GM23338 (cell line): ENCODE results near the gene RIT2.

Experiments
- CREB1 ChIP-seq: fragments of 250-450 bp; sonication (Bioruptor Pico); IDR thresholded peaks from 2 replicates; pipeline ENCODE4 v1.5.0; 2020; ENCODE audit warnings: low read depth, mild to moderate bottlenecking, moderate library complexity
- CTCF ChIP-seq, 2 experiments: fragments of 200-600 bp in 1 of 2; sonication (generic) in 1 of 2; conservative IDR thresholded peaks; 2 replicates each; pipeline versions ENCODE4 v1.5.1 to v1.6.1; 2016 to 2017; ENCODE audit warnings: antibody characterized with exemption in 2 of 2, low read depth in 2 of 2, mild to moderate bottlenecking in 2 of 2, moderate library complexity in 1 of 2
- ETS1 ChIP-seq: IDR thresholded peaks from 2 replicates; pipeline ENCODE4 v1.6.1; 2016; ENCODE audit warnings: antibody characterized with exemption
- EZH2 ChIP-seq: fragments of 200-600 bp; sonication (generic); IDR thresholded peaks from one replicate; pipeline ENCODE4 v1.8.0; 2017; ENCODE audit warnings: antibody characterized with exemption, mild to moderate bottlenecking, low read depth; ENCODE audit not compliant: unreplicated experiment
- EZH2phosphoT487 ChIP-seq: fragments of 200-600 bp; sonication (generic); IDR thresholded peaks from one replicate; pipeline ENCODE4 v1.8.1; 2018; ENCODE audit warnings: antibody characterized with exemption; ENCODE audit not compliant: unreplicated experiment
- NANOG ChIP-seq: IDR thresholded peaks from 2 replicates; pipeline ENCODE4 v1.6.1; 2016; ENCODE audit warnings: antibody characterized with exemption, borderline replicate concordance
- POLR2AphosphoS5 ChIP-seq: IDR thresholded peaks from 2 replicates; pipeline ENCODE4 v1.6.1; 2016; ENCODE audit warnings: antibody characterized with exemption, low read depth
- REST ChIP-seq: IDR thresholded peaks from one replicate; pipeline ENCODE4 v1.6.1; 2018; ENCODE audit warnings: antibody characterized with exemption; ENCODE audit not compliant: unreplicated experiment
- STAT1 ChIP-seq: IDR thresholded peaks from one replicate; pipeline ENCODE4 v1.6.1; 2016; ENCODE audit warnings: antibody characterized with exemption; ENCODE audit not compliant: unreplicated experiment
- ZNF331 ChIP-seq: fragments of 250-450 bp; sonication (Bioruptor Pico); IDR thresholded peaks from 2 replicates; pipeline ENCODE4 v1.5.0; 2020; ENCODE audit warnings: low read depth, mild to moderate bottlenecking, moderate library complexity
- ZNF462 ChIP-seq: fragments of 250-450 bp; sonication (Bioruptor Pico); IDR thresholded peaks from 2 replicates; pipeline ENCODE4 v1.5.0; 2020; ENCODE audit warnings: mild to moderate bottlenecking, moderate library complexity

- TF ChIP-seq CTCF (conservative IDR thresholded peaks at IDR 0.05; ENCODE audit: low read depth in 2 of 2) (no peak), POLR2AphosphoS5 (no peak), REST (no peak), EZH2phosphoT487 (no peak), CREB1 (no peak), EZH2 (no peak), NANOG (no peak), ZNF331 (no peak), ETS1 (no peak), STAT1 (no peak), ZNF462 (CRISPR knock-in tag) (no peak)
Measured at GRCh38 chr18:42893977-42894376, 221.5 kb downstream of the RIT2 start.
